Hepatocyte (in vitro differentiated cells): Measurements from ENCODE around the gene CDK5R1. TPM values are rescaled to one million over a fixed set of nuclear protein-coding genes. Genes with fewer than 3 reads are reported as not detected.

Experiments used
- DNase-seq: peaks from one replicate; pipeline ENCODE4 v3.0.0-alpha.2; 2016; ENCODE audit warnings: low spot score
- H2AFZ ChIP-seq: fragments of 200-600 bp; sonication (generic); 2 replicates; pipeline ENCODE4 v1.6.0; 2016; ENCODE audit warnings: antibody characterized with exemption, mild to moderate bottlenecking
- H3K27ac ChIP-seq: fragments of 200-600 bp; sonication (generic); 2 replicates; pipeline ENCODE4 v1.5.1; 2016; ENCODE audit warnings: mild to moderate bottlenecking
- H3K27me3 ChIP-seq: fragments of 200-600 bp; sonication (generic); 2 replicates; pipeline ENCODE4 v1.6.1; 2016
- H3K36me3 ChIP-seq: fragments of 200-600 bp; sonication (generic); replicated peaks from 2 replicates; pipeline ENCODE4 v1.5.1; 2016; ENCODE audit warnings: low read depth; ENCODE audit not compliant: insufficient read depth
- H3K4me1 ChIP-seq: fragments of 200-600 bp; sonication (generic); 2 replicates; pipeline ENCODE4 v1.5.1; 2016; ENCODE audit warnings: mild to moderate bottlenecking, moderate library complexity; ENCODE audit not compliant: insufficient read depth
- H3K4me2 ChIP-seq: fragments of 200-600 bp; sonication (generic); 2 replicates; pipeline ENCODE4 v1.6.0; 2016
- H3K4me3 ChIP-seq: fragments of 200-600 bp; sonication (generic); 2 replicates; pipeline ENCODE4 v1.5.1; 2016; ENCODE audit warnings: mild to moderate bottlenecking
- H3K79me2 ChIP-seq: fragments of 200-600 bp; sonication (generic); 2 replicates; pipeline ENCODE4 v1.6.0; 2017; ENCODE audit warnings: mild to moderate bottlenecking
- H3K9me2 ChIP-seq: fragments of 200-600 bp; sonication (generic); replicated peaks from 2 replicates; pipeline ENCODE4 v1.6.0; 2017; ENCODE audit warnings: mild to moderate bottlenecking; ENCODE audit not compliant: insufficient read depth
- H3K9me3 ChIP-seq: fragments of 200-600 bp; sonication (generic); 2 replicates; pipeline ENCODE4 v1.5.1; 2016; ENCODE audit warnings: low read depth, mild to moderate bottlenecking
- H4K20me1 ChIP-seq: fragments of 200-600 bp; sonication (generic); 2 replicates; pipeline ENCODE4 v1.6.0; 2016; ENCODE audit warnings: mild to moderate bottlenecking; ENCODE audit not compliant: insufficient read depth, poor library complexity, severe bottlenecking
- EZH2 ChIP-seq: fragments of 200-600 bp; sonication (generic); IDR thresholded peaks from 2 replicates; pipeline ENCODE4 v1.6.1; 2016; ENCODE audit warnings: antibody characterized with exemption, mild to moderate bottlenecking, borderline replicate concordance
- EZH2phosphoT487 ChIP-seq: fragments of 200-600 bp; sonication (generic); IDR thresholded peaks from one replicate; pipeline ENCODE4 v1.6.1; 2018; ENCODE audit warnings: antibody characterized with exemption, mild to moderate bottlenecking, low read depth, moderate library complexity; ENCODE audit not compliant: unreplicated experiment, severe bottlenecking
- WGBS: methylation state at CpG from one replicate; pipeline ENCODE4 v1.1.6; 2016; ENCODE audit warnings: low lambda C conversion rate; ENCODE audit errors: missing lambda C conversion rate; 5-methylcytosine and 5-hydroxymethylcytosine counted together
- polyA plus RNA-seq: library from polyadenylated mRNA; unstranded; fragments of >200 nt; fragmentation: Nextera tagmentation; extraction: Ambion mirVana; gene quantifications from 2 replicates; pipeline ENCODE4 v1.2.1, GENCODE V29; 2016
- total RNA-seq: library from RNA; depleted of rRNA; stranded (reverse); fragments of >200 nt; gene quantifications from 2 replicates; pipeline ENCODE4 v1.2.3, GENCODE V29; 2014
- TF ChIP-seq, protein P1 (sequence below): fragments of 200-600 bp; sonication (generic); IDR thresholded peaks from 2 replicates; pipeline ENCODE4 v1.5.1; 2016; ENCODE audit warnings: antibody characterized with exemption, mild to moderate bottlenecking; ENCODE audit not compliant: poor library complexity

The CDK5R1 gene
- total and polyA plus RNA-seq, 2 experiments from 2014 or later, result 0.80 to 1.1 TPM

DNA sequence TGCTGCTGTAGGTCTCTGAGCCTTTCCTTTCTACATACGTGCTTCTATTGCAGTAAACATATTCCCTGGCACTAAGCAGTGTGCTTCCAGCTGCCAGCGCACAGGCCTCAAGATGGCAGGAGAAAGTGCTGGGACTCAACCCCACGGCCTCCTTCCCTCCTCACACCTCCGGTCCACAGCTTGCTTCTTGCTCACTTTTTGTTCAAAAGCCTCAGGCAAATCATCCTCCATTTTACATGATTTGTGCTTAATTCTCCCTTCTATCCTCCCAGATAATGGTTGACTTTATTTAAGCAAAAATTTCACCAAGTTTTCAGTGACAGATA, 5.4 kb downstream of the CDK5R1 start:
- Histone ChIP-seq H3K27me3 (no peaks in the 10 kb centered on the region), H3K36me3 (no peaks in the 10 kb centered on the region), H3K4me3 (no peak overlapping the region), H4K20me1 (no peaks in the 10 kb centered on the region), H3K4me2 (no peak overlapping the region), H3K27ac (no peak overlapping the region), H3K9me2 (no peaks in the 10 kb centered on the region), H3K4me1 (peaks cover 4% of the 10 kb centered on the region), H3K9me3 (no peaks in the 10 kb centered on the region), H3K79me2 (no peaks in the 10 kb centered on the region), H2AFZ (no peak overlapping the region)
- DNase-seq, result no peak
- 77% methylated on average over 4 of the region's 4 CpGs for WGBS
- TF ChIP-seq, protein P1, sequence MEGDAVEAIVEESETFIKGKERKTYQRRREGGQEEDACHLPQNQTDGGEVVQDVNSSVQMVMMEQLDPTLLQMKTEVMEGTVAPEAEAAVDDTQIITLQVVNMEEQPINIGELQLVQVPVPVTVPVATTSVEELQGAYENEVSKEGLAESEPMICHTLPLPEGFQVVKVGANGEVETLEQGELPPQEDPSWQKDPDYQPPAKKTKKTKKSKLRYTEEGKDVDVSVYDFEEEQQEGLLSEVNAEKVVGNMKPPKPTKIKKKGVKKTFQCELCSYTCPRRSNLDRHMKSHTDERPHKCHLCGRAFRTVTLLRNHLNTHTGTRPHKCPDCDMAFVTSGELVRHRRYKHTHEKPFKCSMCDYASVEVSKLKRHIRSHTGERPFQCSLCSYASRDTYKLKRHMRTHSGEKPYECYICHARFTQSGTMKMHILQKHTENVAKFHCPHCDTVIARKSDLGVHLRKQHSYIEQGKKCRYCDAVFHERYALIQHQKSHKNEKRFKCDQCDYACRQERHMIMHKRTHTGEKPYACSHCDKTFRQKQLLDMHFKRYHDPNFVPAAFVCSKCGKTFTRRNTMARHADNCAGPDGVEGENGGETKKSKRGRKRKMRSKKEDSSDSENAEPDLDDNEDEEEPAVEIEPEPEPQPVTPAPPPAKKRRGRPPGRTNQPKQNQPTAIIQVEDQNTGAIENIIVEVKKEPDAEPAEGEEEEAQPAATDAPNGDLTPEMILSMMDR, result no peak
- no peak for TF ChIP-seq EZH2phosphoT487
- TF ChIP-seq EZH2, result no peak

DNA sequence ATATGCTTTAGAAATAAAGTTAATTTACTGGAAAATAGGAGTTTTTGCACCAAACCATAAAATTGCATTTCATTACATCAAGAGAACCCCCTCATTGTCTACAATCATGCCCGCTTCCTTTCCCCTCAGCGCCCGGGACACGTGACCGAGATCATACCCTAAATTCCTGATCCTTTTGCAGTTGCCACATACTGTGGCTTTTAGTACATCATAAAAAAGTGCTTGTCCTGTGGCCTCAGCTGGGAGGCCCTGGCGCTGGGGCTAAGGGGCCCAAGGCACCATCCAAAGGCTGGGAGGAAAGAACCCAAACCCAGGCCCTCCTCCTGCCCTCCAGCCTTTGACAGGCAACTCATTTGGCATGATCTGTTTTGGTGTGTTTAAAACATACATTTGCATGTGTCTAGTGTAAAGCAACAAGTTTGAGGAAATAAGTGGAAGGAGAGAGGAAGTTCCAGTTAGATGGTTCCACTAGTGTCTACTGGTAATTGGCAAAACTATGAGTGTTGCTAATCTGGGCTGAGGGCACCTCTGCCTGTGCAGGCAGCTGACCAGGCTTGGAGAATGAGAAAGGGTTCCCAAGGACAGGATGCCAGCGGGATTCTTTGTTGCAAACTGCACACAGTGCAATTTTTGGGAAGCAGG, 6.0 kb downstream of the CDK5R1 start:
- H3K27ac ChIP-seq, result no peak overlapping the region
- H3K9me3 ChIP-seq, result no peaks in the 10 kb centered on the region
- no peak overlapping the region for H2AFZ ChIP-seq
- H3K4me2 ChIP-seq, result no peak overlapping the region
- no peaks in the 10 kb centered on the region for H3K27me3 ChIP-seq
- TF ChIP-seq EZH2, result no peak
- TF ChIP-seq, protein P1, result no peak
- no peak for TF ChIP-seq EZH2phosphoT487
- no peaks in the 10 kb centered on the region for H3K9me2 ChIP-seq
- DNase-seq, result no peak
- no peak overlapping the region for H3K4me3 ChIP-seq
- no peaks in the 10 kb centered on the region for H4K20me1 ChIP-seq
- H3K79me2 ChIP-seq, result no peaks in the 10 kb centered on the region
- WGBS, result 92% methylated on average over 7 of the region's 7 CpGs
- H3K4me1 ChIP-seq, result peaks cover 2% of the 10 kb centered on the region
- no peaks in the 10 kb centered on the region for H3K36me3 ChIP-seq

DNA sequence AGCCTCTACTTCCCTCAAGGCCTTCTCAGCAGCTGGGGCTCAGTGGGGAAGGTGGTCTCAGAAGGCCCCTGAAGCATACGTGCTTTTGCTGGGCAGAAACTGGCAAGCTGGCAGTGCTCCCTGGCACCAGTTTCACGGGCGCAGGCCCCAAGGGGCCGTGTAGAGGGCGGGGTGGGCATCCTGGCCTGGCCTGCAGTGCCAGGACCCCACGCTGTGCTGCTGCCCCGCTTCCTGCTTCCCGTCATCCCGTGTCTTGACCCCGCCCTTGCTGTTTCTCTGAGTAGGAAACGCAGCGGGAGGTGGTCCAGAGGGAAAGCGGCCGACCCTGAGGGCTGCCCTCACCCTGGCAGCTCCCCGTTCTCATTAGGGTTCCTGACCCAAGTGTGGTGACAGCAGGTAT, 6.8 kb downstream of the CDK5R1 start:
- WGBS, result 93% methylated on average over 11 of the region's 15 CpGs
- no peak for TF ChIP-seq EZH2
- TF ChIP-seq EZH2phosphoT487, result no peak
- TF ChIP-seq, protein P1, result no peak
- Histone ChIP-seq H3K4me1 (no peaks in the 10 kb centered on the region), H3K36me3 (no peaks in the 10 kb centered on the region), H3K4me3 (no peak overlapping the region), H3K4me2 (no peak overlapping the region), H3K79me2 (no peaks in the 10 kb centered on the region), H3K27ac (no peak overlapping the region), H3K9me2 (no peaks in the 10 kb centered on the region), H3K9me3 (no peaks in the 10 kb centered on the region), H4K20me1 (no peaks in the 10 kb centered on the region), H3K27me3 (no peaks in the 10 kb centered on the region), H2AFZ (no peak overlapping the region)
- DNase-seq, result no peak
